HG02885 (cell line): ENCODE measurements around the gene TNS3.

Experiments
- ATAC-seq: cut with Tn5 transposase; IDR thresholded peaks from one replicate; pipeline ENCODE4 v1.9.1; 2021; ENCODE audit warnings: mild to moderate bottlenecking; ENCODE audit not compliant: unreplicated experiment, poor library complexity

Gene TNS3

DNA sequence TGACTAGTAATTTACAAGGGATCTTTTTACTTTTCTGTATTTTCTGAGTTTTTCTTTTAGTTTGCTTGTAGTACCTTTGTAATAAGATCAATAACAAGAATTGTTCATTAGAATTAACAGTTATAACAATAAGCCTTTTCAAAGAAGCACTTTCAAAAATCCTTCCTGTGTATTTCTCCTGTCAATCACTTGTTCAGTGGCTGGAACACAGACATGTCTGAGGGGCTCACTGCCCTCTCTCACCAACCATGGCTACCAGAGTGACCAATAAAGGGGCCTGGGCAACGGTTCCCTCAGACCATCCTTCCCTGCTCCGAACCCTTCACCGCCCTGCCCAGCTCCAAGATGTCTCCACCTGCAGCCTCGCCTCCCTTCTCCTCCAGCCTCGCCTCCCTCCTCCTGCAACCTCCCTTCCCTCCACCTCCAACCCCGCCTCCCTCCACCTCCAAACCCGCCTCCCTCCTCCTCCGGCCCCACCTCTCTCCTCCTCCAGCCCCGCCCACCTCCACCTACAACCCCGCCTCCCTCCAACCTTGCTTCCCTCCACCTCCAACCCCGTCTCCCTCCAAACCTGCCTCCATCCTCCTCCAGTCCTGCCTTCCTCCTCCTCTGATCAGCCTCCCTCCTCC lies 353.4 kb downstream of the TNS3 start:
- no peak for ATAC-seq

DNA sequence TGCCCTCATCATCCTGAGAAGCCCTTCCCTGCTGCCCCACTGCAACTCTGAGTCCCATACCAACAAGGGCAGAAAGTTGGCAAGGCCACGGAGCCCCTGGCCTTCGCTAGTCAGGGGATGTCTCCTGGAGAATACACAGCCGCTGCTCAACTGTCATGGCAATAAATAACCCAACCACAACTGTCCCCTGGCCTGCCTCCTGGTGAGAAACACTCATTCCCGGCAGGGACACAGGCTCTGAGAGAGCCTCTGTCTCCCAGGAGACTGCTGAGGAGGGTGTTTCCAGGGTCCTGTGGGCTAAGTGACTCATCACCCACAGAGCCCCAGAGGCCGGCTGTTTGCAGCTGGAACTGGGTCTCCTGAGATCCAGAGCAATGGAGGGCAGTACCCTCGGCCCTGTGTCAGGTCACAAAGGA lies 354.1 kb downstream of the TNS3 start:
- ATAC-seq: peak; percentile 49

DNA sequence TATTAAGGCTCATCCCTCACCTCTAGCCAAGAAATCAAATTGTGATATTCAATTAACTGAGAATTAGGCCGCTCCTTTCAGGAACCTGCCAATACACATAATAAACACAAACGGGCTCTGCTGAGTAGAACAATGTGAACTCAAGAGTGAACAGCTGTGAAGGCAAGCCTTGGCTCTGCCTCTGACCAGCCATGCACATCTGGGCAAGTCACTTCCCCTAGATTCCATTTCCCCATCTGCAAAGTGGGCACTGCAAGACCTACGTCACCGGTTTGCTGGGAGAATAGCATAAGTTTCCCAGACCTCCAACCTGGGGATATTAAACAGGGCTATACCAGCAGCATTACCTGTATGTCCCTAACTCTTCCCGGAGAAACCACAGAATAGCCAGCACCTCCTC lies 355.2 kb downstream of the TNS3 start:
- ATAC-seq: no peak

DNA sequence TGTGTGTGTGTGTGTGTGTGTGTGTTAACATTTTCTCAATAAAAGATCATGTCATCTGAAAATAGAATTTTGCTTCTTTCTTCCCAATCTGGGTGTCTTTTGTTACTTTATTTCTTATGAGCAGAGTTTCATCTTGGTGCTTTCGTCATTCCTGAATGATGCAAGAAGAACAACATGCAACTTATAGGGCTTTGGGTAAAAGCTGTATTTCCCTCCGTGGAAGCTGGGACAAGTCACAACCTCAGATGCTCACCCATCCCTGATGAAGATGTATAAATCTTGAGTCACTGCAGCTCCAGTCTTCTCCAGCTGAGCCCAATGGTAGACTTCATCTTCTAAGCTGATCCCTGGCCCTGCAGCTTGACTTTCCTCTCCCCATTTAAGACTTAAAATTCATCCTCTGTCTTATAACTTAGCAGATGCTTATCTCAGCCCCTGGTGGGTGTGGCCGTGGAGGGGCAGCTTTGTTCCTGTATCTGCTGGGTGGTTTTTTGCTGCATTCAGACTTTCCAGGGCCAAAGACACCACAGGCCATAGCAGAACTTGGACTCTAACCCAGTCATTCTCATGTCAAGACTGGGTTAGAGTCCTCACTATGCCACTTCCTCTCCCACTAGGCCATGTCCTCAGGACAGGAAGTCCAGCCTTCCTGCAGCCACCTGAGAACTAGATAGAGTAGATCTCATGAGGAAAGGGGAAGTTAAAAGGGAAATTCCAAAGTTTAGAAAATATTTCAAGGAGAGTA lies 356.4 kb downstream of the TNS3 start:
- ATAC-seq: no peak
